ENCODE measurements around the gene MAMSTR. TPM values are rescaled to one million over a fixed set of nuclear protein-coding genes. Genes with fewer than 3 reads are reported as not detected.
"Not testable (repeated sequence)": the region's sequence is repeated elsewhere in the genome, so short reads cannot be mapped to it uniquely, and the experiment has no call there.

Gene MAMSTR
- total and polyA plus RNA-seq, 2 of the 4 experiments (the other 2 are of a cell fraction) = 0.18 to 1.9 TPM

- CTCF ChIA-PET; H3K4me3 ChIP-seq (ENCODE audit: insufficient read depth, low read depth, low read length); H3K36me3 ChIP-seq (ENCODE audit: control insufficient read depth, insufficient read depth, low read length); H3K56ac ChIP-seq (ENCODE audit: extremely low read depth, insufficient read depth, low read length); H3K27ac ChIP-seq (ENCODE audit: insufficient read depth, low read length); H3K4ac ChIP-seq (ENCODE audit: low read depth, low read length); DNase-seq; H2BK120ac ChIP-seq (ENCODE audit: low read depth, low read length); H2AK9ac ChIP-seq (replicated peaks; ENCODE audit: low read depth, low read length, poor library complexity); H3K9me3 ChIP-seq (ENCODE audit: control insufficient read depth, insufficient read depth, low read length); H2AK5ac ChIP-seq (ENCODE audit: low read depth, low read length); H4K8ac ChIP-seq (ENCODE audit: low read depth in 2 of 2, low read length in 2 of 2); H2BK5ac ChIP-seq (ENCODE audit: low read depth, low read length, poor library complexity, severe bottlenecking); H3K14ac ChIP-seq (replicated peaks; ENCODE audit: low read depth, low read length); H3K27me3 ChIP-seq (ENCODE audit: control insufficient read depth, insufficient read depth, low read length); ATAC-seq (ENCODE audit: low read depth); H3K23ac ChIP-seq (ENCODE audit: low read depth, low read length); H4K5ac ChIP-seq (ENCODE audit: low read depth, low read length); dilution Hi-C loops (cut with HindIII; ENCODE audit: low sequenced_read_pairs, unreplicated experiment); intact Hi-C loops (cut with micrococcal nuclease); H2BK20ac ChIP-seq (ENCODE audit: low read depth, low read length); H4K91ac ChIP-seq (ENCODE audit: insufficient read depth, low read depth, low read length); H3K9ac ChIP-seq (ENCODE audit: low read depth, low read length); BruUV-seq (replicated peaks); H3K18ac ChIP-seq (ENCODE audit: low read depth, low read length); in situ Hi-C loops (cut with MboI; ENCODE audit: low sequenced_read_pairs); H2AFZ ChIP-seq (replicated peaks; ENCODE audit: low read length, poor library complexity); H4K20me1 ChIP-seq (ENCODE audit: insufficient read depth, low read length); H2BK15ac ChIP-seq (ENCODE audit: low read depth, low read length); H3K9me1 ChIP-seq (ENCODE audit: insufficient read depth, low read length); POLR2A ChIA-PET (ENCODE audit: unreplicated experiment); H3K4me2 ChIP-seq (ENCODE audit: low read depth, low read length): not testable (repeated sequence)
- WGBS, 2 experiments (ENCODE audit: extremely low coverage in 2 of 2, insufficient read length in 1 of 2) = 100% methylated on average over 1 of the region's 13 CpGs; no CpG with 5 or more reads in 1 of the 2 experiments
- Histone ChIP-seq H3K79me1 (ENCODE audit: low read depth in 1 of 2, low read length in 2 of 2) (peaks cover 4 to 27% of the 10 kb centered on the region in 2 experiments; a peak in 3 of 4 replicates), H3K4me1 (ENCODE audit: control insufficient read depth, insufficient read depth, low read length) (peaks cover 12% of the 10 kb centered on the region)
Measured at GRCh38 chr19:48718106-48718505, 1.4 kb downstream of the MAMSTR start.
